ENCODE results near the gene THBS2. TPM values are rescaled to one million over a fixed set of nuclear protein-coding genes. Genes with fewer than 3 reads are reported as not detected.
"Not testable (repeated sequence)": the region's sequence is repeated elsewhere in the genome, so short reads cannot be mapped to it uniquely, and the experiment has no call there.

The THBS2 gene
- total RNA-seq, 1 donor from 2014 or later: 135 TPM

- H3K27ac ChIP-seq (ENCODE audit: low read depth, low read length); H3K79me2 ChIP-seq (ENCODE audit: insufficient read depth, low read length); DNase-seq (ENCODE audit: low read depth); H2AFZ ChIP-seq (ENCODE audit: low read depth, low read length); H4K20me1 ChIP-seq (ENCODE audit: insufficient read depth, low read length); H3K27me3 ChIP-seq (ENCODE audit: insufficient read depth, low read length); H3K27me3 Mint-ChIP-seq (ENCODE audit: low read depth, unreplicated experiment); H3K27ac Mint-ChIP-seq (ENCODE audit: unreplicated experiment); H3K4me3 ChIP-seq (ENCODE audit: insufficient read depth, low read depth, low read length); H3K9ac ChIP-seq (ENCODE audit: low read length); H3K4me1 Mint-ChIP-seq (ENCODE audit: low read depth, unreplicated experiment); H3K36me3 ChIP-seq (ENCODE audit: insufficient read depth, low read length); H3K9me3 ChIP-seq (ENCODE audit: insufficient read depth, low read depth, low read length); H3K4me2 ChIP-seq (ENCODE audit: low read length); FAIRE-seq; H3K36me3 Mint-ChIP-seq (ENCODE audit: low read depth, unreplicated experiment); H3K4me3 Mint-ChIP-seq (ENCODE audit: unreplicated experiment); H3K4me1 ChIP-seq (ENCODE audit: insufficient read depth, low read length): not testable (repeated sequence)
- H3K9me3 Mint-ChIP-seq (ENCODE audit: unreplicated experiment): peaks cover 10% of the 10 kb centered on the region
Observed at GRCh38 chr6:169196279-169196678, 57.4 kb downstream of the THBS2 start.

GRCh38 chr6:169194737-169195136 lies 58.9 kb downstream of the THBS2 start:
- no peak overlapping the region for H3K27ac ChIP-seq (ENCODE audit: low read depth, low read length)
- H3K36me3 ChIP-seq (ENCODE audit: insufficient read depth, low read length): no peaks in the 10 kb centered on the region
- H4K20me1 ChIP-seq (ENCODE audit: insufficient read depth, low read length): no peaks in the 10 kb centered on the region
- no peaks in the 10 kb centered on the region for H3K9me3 ChIP-seq (ENCODE audit: insufficient read depth, low read depth, low read length)
- Mint-ChIP-seq H3K27ac (ENCODE audit: unreplicated experiment) (no peak overlapping the region), H3K27me3 (ENCODE audit: low read depth, unreplicated experiment) (peaks cover 2% of the 10 kb centered on the region), H3K4me3 (ENCODE audit: unreplicated experiment) (no peak overlapping the region), H3K9me3 (ENCODE audit: unreplicated experiment) (peaks cover 12% of the 10 kb centered on the region), H3K4me1 (ENCODE audit: low read depth, unreplicated experiment) (peaks cover 12% of the 10 kb centered on the region), H3K36me3 (ENCODE audit: low read depth, unreplicated experiment) (no peaks in the 10 kb centered on the region)
- no peaks in the 10 kb centered on the region for H3K79me2 ChIP-seq (ENCODE audit: insufficient read depth, low read length)
- DNase-seq (ENCODE audit: low read depth) (no peak), FAIRE-seq (no peak)
- no peak overlapping the region for H3K4me3 ChIP-seq (ENCODE audit: insufficient read depth, low read depth, low read length)
- H3K4me2 ChIP-seq (ENCODE audit: low read length): no peak overlapping the region
- no peaks in the 10 kb centered on the region for H3K27me3 ChIP-seq (ENCODE audit: insufficient read depth, low read length)
- no peak overlapping the region for H2AFZ ChIP-seq (ENCODE audit: low read depth, low read length)
- no peak overlapping the region for H3K9ac ChIP-seq (ENCODE audit: low read length)
- TF ChIP-seq CTCF (IDR thresholded peaks at IDR 0.05; ENCODE audit: insufficient read depth, low read depth, low read length): no peak
- TF ChIP-seq EZH2 (IDR thresholded peaks at IDR 0.05; ENCODE audit: insufficient read depth, low read length): no peak
- peaks cover 9% of the 10 kb centered on the region for H3K4me1 ChIP-seq (ENCODE audit: insufficient read depth, low read length)

- TF ChIP-seq CTCF (IDR thresholded peaks at IDR 0.05; ENCODE audit: insufficient read depth, low read depth, low read length): no peak
- Mint-ChIP-seq H3K9me3 (ENCODE audit: unreplicated experiment) (peaks cover 14% of the 10 kb centered on the region), H3K27ac (ENCODE audit: unreplicated experiment) (peak overlapping the region; percentile 84), H3K27me3 (ENCODE audit: low read depth, unreplicated experiment) (peaks cover under 1% of the 10 kb centered on the region), H3K4me3 (ENCODE audit: unreplicated experiment) (no peak overlapping the region), H3K36me3 (ENCODE audit: low read depth, unreplicated experiment) (no peaks in the 10 kb centered on the region), H3K4me1 (ENCODE audit: low read depth, unreplicated experiment) (peaks cover 34% of the 10 kb centered on the region)
- H3K9me3 ChIP-seq (ENCODE audit: insufficient read depth, low read depth, low read length): no peaks in the 10 kb centered on the region
- no peak overlapping the region for H2AFZ ChIP-seq (ENCODE audit: low read depth, low read length)
- FAIRE-seq (no peak), DNase-seq (ENCODE audit: low read depth) (no peak)
- no peak overlapping the region for H3K4me3 ChIP-seq (ENCODE audit: insufficient read depth, low read depth, low read length)
- no peaks in the 10 kb centered on the region for H3K36me3 ChIP-seq (ENCODE audit: insufficient read depth, low read length)
- no peaks in the 10 kb centered on the region for H3K27me3 ChIP-seq (ENCODE audit: insufficient read depth, low read length)
- H3K79me2 ChIP-seq (ENCODE audit: insufficient read depth, low read length): no peaks in the 10 kb centered on the region
- peak overlapping the region; percentile 83 for H3K27ac ChIP-seq (ENCODE audit: low read depth, low read length)
- peak overlapping the region; percentile 39 for H3K9ac ChIP-seq (ENCODE audit: low read length)
- H4K20me1 ChIP-seq (ENCODE audit: insufficient read depth, low read length): no peaks in the 10 kb centered on the region
- H3K4me1 ChIP-seq (ENCODE audit: insufficient read depth, low read length): peaks cover 28% of the 10 kb centered on the region
- H3K4me2 ChIP-seq (ENCODE audit: low read length): no peak overlapping the region
Observed at GRCh38 chr6:169190970-169191369, 62.7 kb downstream of the THBS2 start.
